T-helper 9 cell (primary cell): Measurements from ENCODE around the gene ARL2BP.
"Not testable (repeated sequence)": the region's sequence is repeated elsewhere in the genome, so short reads cannot be mapped to it uniquely, and the experiment has no call there.

Experiments used
- DNase-seq: peaks from one replicate; pipeline ENCODE4 v3.0.0-alpha.2; 2020

ARL2BP gene

GRCh38 chr16:57263541-57264351 lies 18.7 kb downstream of the ARL2BP start:
- DNase-seq, result no peak

GRCh38 chr16:57264381-57264780 lies 19.3 kb downstream of the ARL2BP start:
- DNase-seq, result no peak

GRCh38 chr16:57264950-57265371 lies 19.9 kb downstream of the ARL2BP start:
- DNase-seq, result no peak

- DNase-seq, result no peak
Observed at GRCh38 chr16:57265850-57266530, 20.9 kb downstream of the ARL2BP start.

- no peak for DNase-seq
Observed at GRCh38 chr16:57266531-57267260, 21.6 kb downstream of the ARL2BP start.

- not testable (repeated sequence) for DNase-seq
Observed at GRCh38 chr16:57267343-57267742, 22.3 kb downstream of the ARL2BP start.

GRCh38 chr16:57268804-57269800 lies 24.0 kb downstream of the ARL2BP start:
- no peak for DNase-seq

GRCh38 chr16:57270221-57271062 lies 25.4 kb downstream of the ARL2BP start:
- DNase-seq, result no peak

GRCh38 chr16:57271063-57271345 lies 25.9 kb downstream of the ARL2BP start:
- no peak for DNase-seq

GRCh38 chr16:57271867-57272495 lies 26.9 kb downstream of the ARL2BP start:
- no peak for DNase-seq

GRCh38 chr16:57273359-57273758 lies 28.3 kb downstream of the ARL2BP start:
- no peak for DNase-seq

GRCh38 chr16:57273826-57274225 lies 28.8 kb downstream of the ARL2BP start:
- DNase-seq, result no peak

GRCh38 chr16:57275946-57276345 lies 30.9 kb downstream of the ARL2BP start:
- not testable (repeated sequence) for DNase-seq

- DNase-seq, result no peak
Observed at GRCh38 chr16:57276596-57276995, 31.5 kb downstream of the ARL2BP start.

- peak; percentile 55 for DNase-seq
Observed at GRCh38 chr16:57277586-57277985, 32.5 kb downstream of the ARL2BP start.

- no peak for DNase-seq
Observed at GRCh38 chr16:57278494-57278893, 33.4 kb downstream of the ARL2BP start.

- DNase-seq, result no peak
Observed at GRCh38 chr16:57279780-57280638, 35.0 kb downstream of the ARL2BP start.

- no peak for DNase-seq
Observed at GRCh38 chr16:57281791-57282190, 36.7 kb downstream of the ARL2BP start.

GRCh38 chr16:57282510-57283213 lies 37.6 kb downstream of the ARL2BP start:
- no peak for DNase-seq
